GM10847 (cell line): Measurements from ENCODE around the gene SLC7A4.

Experiments used
- POLR2A ChIP-seq: IDR thresholded peaks from 2 replicates; pipeline ENCODE4 v1.6.1; 2011; ENCODE audit not compliant: insufficient read length; ENCODE audit errors: extremely low read depth

SLC7A4 gene, protein sequence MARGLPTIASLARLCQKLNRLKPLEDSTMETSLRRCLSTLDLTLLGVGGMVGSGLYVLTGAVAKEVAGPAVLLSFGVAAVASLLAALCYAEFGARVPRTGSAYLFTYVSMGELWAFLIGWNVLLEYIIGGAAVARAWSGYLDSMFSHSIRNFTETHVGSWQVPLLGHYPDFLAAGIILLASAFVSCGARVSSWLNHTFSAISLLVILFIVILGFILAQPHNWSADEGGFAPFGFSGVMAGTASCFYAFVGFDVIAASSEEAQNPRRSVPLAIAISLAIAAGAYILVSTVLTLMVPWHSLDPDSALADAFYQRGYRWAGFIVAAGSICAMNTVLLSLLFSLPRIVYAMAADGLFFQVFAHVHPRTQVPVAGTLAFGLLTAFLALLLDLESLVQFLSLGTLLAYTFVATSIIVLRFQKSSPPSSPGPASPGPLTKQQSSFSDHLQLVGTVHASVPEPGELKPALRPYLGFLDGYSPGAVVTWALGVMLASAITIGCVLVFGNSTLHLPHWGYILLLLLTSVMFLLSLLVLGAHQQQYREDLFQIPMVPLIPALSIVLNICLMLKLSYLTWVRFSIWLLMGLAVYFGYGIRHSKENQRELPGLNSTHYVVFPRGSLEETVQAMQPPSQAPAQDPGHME

DNA sequence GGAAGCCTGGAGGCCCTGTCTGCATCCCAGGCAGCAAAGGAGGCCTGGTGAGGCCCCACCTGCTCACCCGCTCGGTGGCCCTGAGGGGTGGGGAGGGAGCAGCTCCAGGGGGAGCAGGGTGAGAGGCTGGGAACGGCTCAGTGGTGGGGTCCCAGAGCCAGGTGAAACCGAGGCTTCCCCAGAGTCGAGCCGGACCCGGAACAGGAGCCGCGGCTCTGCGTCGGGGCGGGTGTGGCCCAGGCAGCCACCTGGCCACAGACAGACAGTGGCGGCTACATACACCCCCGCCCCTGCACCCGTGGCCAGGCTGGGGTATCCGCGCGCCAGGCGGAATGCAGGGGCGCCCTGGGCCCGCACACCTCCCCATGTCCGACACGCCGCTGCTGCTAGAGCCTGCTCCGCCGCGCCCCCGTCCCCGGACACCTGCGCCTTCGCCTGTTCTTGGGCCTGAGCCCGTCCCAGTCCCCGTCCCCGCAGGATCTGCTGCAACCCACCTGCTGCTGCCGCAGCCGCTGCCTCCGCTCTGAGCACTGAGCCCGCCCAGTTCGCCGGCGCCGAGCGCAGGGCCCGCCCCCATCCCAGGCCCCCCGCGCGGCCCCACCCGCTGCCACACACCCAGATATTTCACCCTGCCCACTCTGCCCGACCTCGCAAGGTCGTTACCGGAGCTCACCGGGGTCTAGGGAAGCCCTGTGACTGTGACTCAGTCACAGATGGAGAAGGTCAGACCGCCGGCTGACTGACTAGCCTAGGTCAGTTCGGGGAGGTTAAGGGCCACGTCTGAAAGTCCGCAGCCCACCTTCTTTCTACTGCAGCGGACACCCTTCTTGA is at the start of gene SLC7A4:
Gene SLC7A4 (minus strand): TSS at position 525 of the 831 bp plus-strand sequence. CDS start 749 bp downstream, outside the sequence.
- TF ChIP-seq POLR2A = no peak

DNA sequence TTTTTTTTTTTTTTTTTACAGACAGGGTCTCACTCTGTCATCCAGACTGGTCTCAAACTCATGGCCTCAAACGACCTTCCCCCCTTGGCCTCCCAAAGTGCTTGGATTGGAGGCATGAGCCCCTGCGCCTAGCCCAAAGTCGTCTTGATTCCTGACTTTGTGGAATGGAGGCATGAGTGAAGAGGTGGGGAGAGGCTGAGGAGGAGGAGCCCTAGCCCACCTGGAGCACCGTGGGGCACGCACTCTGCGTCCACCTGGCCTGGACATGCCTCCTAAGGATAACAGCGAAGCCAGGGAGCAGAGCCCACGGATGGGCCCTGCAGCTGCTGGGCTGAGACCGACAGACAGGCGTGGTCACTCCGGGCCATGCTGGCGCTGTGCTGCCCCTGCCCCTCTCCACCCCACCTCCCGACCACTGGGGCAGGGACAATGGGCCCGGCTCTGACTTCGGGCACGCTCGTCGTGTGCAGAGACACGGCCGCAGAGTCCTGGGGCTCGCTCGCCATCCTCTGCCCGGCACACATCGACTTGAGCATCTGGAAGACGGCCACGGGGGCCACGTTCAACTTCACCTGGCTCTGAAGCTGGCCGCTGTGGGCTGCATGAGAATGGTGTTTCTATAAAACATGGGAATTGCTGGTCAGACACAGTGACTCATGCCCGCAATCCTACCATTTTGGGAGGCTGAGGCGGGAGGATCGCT is 48.2 kb upstream of the SLC7A4 start:
- TF ChIP-seq POLR2A = no peak

DNA sequence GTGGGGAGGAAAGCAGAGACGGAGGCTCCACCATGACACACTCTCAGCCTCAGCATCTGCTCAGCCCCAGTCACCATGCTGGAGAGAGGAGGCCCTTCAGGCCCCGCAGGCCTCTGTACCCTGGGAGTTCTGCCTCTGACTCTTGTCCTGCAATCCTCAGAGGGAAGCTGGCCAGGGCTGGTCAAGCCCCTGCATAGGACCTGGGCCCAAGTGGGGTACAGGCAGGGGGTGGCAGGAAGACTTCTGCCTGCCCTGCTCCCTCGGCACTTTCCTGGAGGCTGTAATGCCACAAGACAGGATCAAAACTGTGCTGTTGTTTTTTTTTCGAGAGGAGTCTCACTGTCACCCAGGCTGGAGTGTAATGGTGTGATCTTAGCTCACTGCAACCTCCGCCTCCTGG is 47.1 kb upstream of the SLC7A4 start:
- TF ChIP-seq POLR2A = no peak

DNA sequence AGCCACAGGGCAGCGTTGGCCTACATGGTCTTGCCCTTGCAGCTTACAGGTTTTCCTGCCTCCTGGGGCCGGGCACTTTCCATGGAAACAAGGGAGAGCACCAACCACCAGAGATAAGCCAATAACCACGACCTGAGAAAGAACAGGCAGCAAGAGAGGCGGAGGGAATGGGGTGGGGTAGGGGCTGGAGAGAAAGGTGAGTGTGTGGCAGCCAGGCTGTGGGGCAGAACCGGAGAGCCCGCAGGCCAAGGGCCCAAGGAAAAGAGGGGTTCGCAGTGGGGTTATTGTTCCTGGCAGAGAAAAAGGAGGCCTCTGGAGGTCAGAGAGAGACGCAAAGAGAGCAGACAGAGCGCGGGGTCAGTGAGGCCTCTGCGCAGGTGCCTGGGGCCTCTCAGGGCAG is 46.6 kb upstream of the SLC7A4 start:
- no peak for TF ChIP-seq POLR2A

DNA sequence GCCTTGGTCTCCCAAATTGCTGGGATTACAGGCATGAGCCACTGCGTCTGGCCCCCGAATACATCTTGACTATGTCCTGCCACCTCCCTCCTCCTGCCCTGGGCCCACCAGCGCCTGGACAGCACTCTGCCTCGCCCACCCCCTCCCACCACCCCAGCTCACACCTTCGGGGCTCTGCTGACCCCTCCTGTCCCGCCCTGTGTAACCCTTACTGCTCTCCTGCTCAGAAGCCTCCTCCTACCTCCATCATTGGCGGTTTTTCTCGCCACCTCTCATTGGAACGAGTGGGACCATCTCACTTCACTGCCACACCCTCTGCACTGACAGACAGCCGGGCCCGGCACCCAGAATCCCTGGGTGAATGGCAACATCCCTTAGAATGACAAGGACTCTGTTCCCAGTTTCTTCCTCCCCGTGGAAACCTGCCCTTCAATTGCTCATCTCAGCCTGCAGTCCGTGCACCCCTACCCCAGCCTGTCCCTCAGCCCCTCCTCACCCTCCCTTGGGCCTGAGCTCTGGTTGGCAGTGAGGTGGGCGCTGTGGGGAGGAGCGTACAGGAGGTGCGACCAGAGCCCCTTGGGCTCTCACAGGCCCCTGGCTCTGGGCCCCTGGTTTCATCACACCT is 45.6 kb upstream of the SLC7A4 start:
- no peak for TF ChIP-seq POLR2A

DNA sequence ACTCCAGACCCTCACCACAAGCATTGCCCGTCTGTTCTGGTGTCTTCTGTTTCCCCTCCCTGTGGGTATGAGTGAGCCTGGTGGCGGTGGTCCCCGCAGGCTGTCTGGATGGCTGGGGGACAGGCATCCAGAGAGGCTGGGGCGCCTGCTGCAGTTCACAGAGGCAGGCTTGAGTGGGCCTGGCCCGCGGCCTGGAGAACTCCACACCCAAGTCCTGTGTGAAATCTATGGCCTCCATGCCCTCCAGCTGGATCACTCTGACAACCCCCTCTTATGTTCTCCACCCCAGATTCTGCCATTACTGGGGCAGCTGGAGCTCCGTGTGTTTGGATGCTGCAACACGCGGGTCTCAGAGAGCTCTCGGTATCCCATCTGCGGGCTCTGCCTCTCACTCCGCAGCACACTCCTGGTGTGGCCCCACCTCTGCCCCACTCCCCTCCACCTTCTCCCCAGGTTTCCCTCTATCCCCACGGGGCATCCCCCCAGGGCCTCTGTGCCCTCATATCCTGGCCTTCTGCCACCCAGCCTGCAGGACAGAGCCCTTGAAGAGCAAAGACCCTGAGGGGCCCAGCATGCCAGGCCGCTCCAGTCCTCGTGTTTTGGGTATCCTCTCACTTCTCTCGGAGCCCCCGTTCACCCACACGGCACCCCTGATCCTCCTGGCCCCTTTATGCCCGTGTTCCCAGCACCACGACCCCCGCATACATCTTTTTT is 44.7 kb upstream of the SLC7A4 start:
- no peak for TF ChIP-seq POLR2A

DNA sequence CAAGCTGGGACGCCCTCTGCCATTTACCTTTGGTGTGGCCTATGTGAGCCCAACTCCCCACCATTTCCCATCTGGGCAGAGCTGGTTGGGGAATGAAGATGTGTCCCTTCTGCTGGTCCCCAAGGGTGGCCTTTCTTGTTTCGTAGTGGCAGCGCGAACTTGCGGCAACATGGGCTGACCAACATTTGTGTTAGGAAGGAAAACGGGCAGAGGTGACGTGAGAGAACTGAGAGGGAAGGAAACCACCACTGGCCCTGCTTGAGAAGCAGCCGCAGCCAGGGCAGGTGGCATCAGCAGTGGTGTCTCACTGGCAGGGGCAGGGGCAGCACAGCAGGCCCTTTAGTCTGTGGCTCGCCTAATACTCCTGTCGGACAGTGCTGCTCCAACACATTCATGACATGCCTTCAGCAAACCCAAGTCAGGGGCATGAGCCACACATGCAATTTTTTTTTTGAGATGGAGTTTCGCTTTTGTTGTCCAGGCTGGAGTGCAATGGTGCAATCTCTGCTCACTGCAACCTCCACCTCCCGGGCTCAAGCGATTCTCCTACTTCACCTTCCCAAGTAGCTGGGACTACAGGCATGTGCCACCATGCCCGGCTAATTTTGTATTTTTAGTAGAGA is 43.3 kb upstream of the SLC7A4 start:
- TF ChIP-seq POLR2A = no peak

DNA sequence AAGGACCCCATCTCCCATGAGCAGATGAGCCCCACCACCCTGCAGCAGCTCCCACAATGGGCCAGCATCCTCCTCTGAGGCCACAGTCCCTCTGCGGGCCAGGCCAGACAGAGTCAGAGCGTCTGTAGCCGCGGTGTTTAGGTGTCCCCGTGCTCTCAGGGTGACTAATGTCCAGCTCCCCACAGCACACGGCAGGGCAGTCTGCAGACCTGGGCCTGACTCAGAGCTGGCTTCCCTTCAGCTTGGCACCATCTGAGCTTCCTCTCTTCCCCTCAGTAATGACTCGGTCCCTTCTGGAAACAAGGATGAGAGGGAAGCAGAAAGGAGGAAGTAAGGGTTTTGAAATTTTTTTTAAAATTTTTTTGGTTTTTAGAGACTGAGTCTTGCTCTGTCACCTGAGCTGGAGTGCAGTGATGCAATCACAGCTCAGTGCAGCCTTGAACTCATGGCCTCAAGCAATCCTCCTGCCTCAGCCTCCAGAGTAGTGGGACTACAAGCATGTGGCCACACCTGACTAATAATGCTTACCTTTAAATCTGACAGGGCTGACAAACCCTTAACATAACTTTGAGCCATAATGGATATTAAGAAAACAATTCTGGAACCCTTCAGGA is 41.8 kb upstream of the SLC7A4 start:
- no peak for TF ChIP-seq POLR2A

DNA sequence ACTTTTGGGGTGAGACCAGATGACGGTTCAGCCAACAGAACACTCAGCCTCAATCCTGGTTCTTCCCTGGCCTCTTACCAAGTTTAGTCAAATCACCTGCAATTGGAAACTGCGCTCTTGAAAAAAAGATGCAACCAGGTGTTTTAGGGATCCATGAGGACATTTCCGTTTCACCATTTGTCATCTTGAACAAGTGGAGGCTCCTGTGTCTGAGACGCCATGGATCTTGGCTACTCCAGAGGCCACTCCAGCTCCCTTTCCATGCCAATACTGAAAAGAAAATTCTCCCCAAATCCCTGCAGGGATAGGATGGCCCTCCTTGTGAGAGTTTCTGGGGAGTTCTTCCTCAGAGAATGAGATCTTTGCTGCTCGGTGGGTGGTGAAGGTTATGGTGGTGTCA is 41.1 kb upstream of the SLC7A4 start:
- no peak for TF ChIP-seq POLR2A

DNA sequence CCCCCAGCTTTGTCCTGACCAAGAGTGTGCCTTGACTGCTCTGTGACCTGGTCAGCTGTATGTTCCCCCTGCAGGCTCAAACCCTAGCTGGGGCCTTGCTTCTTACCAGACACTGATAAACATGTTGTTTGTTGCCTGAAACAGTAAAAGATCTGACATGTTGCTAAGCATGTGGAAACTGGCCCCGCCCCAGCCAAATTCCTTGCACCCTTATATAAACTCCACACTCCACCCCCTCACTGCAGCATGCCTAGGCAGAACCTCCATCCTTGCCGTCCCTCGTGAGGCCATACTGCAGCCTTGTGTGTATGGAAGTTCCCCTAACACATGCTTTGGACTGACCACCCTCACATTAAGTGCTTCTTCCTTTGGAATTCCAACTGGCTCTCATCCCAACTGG is 40.7 kb upstream of the SLC7A4 start:
- no peak for TF ChIP-seq POLR2A

DNA sequence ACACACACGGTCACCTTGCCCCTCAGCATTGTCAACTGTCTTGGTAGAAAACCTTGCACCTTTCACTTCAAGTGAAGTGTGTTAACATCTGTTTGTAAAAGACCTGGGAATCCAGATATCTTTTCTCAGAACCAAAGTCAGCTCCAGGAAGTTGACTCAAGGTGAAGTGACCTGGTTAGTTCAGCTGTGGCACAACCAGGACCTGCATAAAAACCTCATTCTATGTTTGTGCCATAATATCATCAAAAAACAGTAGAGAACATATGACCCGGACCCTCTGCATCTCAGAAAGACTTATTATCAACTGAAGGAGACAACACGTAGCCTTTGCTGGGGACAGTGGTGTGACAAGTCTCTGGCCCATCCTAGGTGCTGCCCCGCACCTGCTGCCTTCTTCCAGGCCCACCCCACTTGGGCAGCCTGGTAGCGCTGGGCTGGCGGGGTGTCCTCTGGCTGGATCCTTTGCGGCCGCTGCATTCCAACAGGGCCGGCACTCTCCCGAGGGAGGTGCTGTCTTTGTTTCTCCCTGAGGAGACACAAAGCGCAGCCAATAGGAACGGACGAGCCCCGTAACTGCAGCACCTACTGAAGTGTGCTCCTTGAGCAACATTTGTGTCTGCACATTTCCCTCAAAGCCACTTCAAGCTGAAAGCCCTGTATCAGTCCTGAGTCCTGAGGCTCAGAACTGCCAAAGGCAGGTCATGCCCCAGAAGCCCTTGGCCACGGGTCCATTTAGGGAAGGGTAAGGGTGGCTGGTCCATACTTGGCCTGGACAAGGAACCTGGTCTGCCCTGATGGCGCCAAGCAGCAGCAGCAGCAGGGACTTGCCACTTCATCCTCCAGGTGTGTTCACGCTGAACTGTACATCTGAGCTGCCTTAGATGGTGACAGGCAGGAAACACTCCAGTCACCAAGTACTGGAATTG is 38.6 kb upstream of the SLC7A4 start:
- TF ChIP-seq POLR2A = no peak

DNA sequence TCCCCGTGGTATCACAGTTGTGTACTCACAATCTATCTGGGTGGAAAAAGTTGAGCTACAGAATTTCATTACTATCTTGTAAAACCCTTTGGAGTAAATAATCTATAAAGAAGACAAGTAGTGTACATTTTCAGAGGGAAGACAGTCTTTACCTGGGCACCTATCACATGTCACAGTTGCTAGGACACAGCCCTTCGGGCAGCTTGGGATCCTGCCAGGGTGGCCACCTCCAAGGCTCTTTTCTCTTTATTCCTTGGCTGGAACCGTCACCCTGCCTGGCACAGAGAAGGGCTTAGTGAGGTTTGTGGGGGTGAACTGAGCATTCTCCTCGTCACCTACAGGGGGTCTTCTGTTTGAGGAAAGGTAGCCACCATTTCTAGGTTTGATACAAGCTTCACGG is 37.0 kb upstream of the SLC7A4 start:
- TF ChIP-seq POLR2A = no peak

DNA sequence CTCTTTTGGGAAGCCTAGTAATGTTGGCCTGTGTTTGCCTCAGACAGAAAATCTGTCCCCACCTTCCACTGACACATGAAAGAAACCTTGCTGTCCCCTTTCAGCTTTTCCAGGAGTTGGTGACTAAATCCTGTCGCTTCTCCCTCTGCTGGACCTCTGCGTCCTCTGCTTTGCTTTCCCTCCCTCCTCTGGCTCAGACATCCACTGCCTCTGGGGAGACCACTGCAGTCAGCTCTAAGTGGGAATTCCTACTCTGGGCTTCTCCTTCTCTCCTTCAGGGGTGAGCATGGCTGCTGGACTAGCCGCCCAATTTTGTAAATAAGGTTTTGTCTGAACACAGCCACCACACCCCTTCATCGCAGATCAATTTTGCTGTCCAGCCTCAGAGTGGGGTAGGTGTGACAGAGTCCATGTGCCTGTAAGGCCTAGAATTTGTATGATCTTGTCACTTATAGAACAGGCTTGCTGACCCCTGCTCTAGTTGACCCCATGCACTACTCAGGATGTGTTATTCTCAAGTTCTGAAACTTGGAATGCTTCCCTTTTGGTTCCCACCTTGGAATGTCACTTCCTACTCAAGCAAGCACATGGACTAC is 36.4 kb upstream of the SLC7A4 start:
- TF ChIP-seq POLR2A = no peak
